ENCODE results near the gene METTL24. TPM values are rescaled to one million over a fixed set of nuclear protein-coding genes. Genes with fewer than 3 reads are reported as not detected.

The METTL24 gene
- total and polyA plus RNA-seq, 10 of the 15 experiments (the other 5 are each of a cell fraction or from before 2014, with no cell fraction given), result 0.20 TPM; not detected in 9

DNA sequence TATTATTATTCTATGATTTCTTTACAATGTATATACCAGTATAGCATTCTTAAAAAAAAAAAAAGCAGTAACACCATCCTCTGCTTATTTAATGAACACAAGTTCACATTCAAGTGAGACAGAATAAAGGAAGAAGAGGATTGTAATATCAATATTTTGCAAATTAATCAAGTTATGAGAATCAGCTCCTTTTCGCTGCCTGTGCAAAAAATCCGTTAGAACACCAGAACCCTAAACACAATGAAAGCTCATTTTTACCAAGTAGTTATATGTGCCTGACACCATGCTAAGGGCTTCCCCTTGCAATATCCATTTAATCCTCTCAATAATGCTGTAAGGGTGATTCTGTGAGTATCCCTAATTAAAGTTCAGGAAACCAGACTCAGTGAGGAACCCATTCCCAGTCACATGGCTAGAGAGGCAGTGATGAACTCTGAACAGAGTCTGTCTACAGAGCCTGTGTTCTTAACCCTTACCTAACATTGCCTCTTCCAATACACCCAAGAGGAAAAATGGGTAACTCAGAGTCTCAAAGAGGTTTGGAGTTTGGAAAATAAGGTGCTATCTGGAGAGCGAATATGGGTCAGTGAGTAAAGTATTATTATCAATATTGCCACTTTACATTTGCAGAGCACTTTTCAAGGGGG lies 111.1 kb downstream of the METTL24 start:
- no peaks in the 10 kb centered on the region for H3K36me3 ChIP-seq (ENCODE audit: control insufficient read depth in 2 of 2, insufficient read depth in 2 of 2, low read length in 1 of 2)
- H2AFZ ChIP-seq (ENCODE audit: control insufficient read depth, low read depth, low read length), result no peak overlapping the region
- DNase-seq (ENCODE audit: low read depth, low spot score), result no peak
- no peak for ATAC-seq
- no peak for FAIRE-seq
- no peak overlapping the region for H3K9ac ChIP-seq (ENCODE audit: control insufficient read depth, insufficient read depth, low read length)
- intact Hi-C loops (cut with micrococcal nuclease; ENCODE audit: unreplicated experiment) (no loop called here), in situ Hi-C loops (cut with MboI) (no loop called here)
- H4K20me1 ChIP-seq (ENCODE audit: control insufficient read depth, insufficient read depth), result no peaks in the 10 kb centered on the region
- H3K27me3 ChIP-seq (replicated peaks in 1 of 2; ENCODE audit: control insufficient read depth in 2 of 2, insufficient read depth in 2 of 2, low read length in 1 of 2), result no peaks in the 10 kb centered on the region
- WGBS (ENCODE audit: insufficient coverage, insufficient replicate concordance, low lambda C conversion rate, missing lambda C conversion rate), result 96% methylated on average over 3 of the region's 3 CpGs
- SMC1A ChIA-PET (ENCODE audit: uncharacterized antibody, unreplicated experiment), result no interaction called here
- no peaks in the 10 kb centered on the region for H3K4me1 ChIP-seq (ENCODE audit: control insufficient read depth, insufficient read depth, low read length)
- no peak overlapping the region for H3K27ac ChIP-seq (ENCODE audit: control insufficient read depth, insufficient read depth)
- H3K79me2 ChIP-seq (ENCODE audit: control insufficient read depth, insufficient read depth, low read length), result no peaks in the 10 kb centered on the region
- CTCF ChIA-PET, result no interaction called here
- no peak overlapping the region for H3K4me2 ChIP-seq (ENCODE audit: control insufficient read depth, insufficient read depth)
- no peak overlapping the region for H3K4me3 ChIP-seq
- POLR2A ChIA-PET, result interaction anchor here (0.6 kb wide), 1 partner anchor 49 kb away, joined by 3 read pairs; no protein-coding TSS in a partner anchor
- H3K9me3 ChIP-seq (replicated peaks; ENCODE audit: control insufficient read depth, insufficient read depth, low read length), result no peaks in the 10 kb centered on the region
- BruUV-seq (replicated peaks), result no TSS peak
- RAD21 ChIA-PET (ENCODE audit: unreplicated experiment), result no interaction called here
- TF ChIP-seq POLR2A (IDR thresholded peaks at IDR 0.05; ENCODE audit: low read depth, low read length) (no peak), BMI1 (IDR thresholded peaks at IDR 0.05; ENCODE audit: borderline replicate concordance) (no peak), ZSCAN29 (IDR thresholded peaks at IDR 0.05) (no peak), PAX5 (IDR thresholded peaks at IDR 0.05; ENCODE audit: borderline replicate concordance, low read depth, low read length) (no peak), RFX5 (IDR thresholded peaks at IDR 0.05; ENCODE audit: low read depth, low read length) (no peak), SMC3 (IDR thresholded peaks at IDR 0.05; ENCODE audit: borderline replicate concordance, low read length) (no peak), FOS (IDR thresholded peaks at IDR 0.05; ENCODE audit: borderline replicate concordance, extremely low read depth, insufficient read length) (no peak), KLF5 (IDR thresholded peaks at IDR 0.05; ENCODE audit: partially characterized antibody) (no peak)
- TF ChIP-seq, protein P1, sequence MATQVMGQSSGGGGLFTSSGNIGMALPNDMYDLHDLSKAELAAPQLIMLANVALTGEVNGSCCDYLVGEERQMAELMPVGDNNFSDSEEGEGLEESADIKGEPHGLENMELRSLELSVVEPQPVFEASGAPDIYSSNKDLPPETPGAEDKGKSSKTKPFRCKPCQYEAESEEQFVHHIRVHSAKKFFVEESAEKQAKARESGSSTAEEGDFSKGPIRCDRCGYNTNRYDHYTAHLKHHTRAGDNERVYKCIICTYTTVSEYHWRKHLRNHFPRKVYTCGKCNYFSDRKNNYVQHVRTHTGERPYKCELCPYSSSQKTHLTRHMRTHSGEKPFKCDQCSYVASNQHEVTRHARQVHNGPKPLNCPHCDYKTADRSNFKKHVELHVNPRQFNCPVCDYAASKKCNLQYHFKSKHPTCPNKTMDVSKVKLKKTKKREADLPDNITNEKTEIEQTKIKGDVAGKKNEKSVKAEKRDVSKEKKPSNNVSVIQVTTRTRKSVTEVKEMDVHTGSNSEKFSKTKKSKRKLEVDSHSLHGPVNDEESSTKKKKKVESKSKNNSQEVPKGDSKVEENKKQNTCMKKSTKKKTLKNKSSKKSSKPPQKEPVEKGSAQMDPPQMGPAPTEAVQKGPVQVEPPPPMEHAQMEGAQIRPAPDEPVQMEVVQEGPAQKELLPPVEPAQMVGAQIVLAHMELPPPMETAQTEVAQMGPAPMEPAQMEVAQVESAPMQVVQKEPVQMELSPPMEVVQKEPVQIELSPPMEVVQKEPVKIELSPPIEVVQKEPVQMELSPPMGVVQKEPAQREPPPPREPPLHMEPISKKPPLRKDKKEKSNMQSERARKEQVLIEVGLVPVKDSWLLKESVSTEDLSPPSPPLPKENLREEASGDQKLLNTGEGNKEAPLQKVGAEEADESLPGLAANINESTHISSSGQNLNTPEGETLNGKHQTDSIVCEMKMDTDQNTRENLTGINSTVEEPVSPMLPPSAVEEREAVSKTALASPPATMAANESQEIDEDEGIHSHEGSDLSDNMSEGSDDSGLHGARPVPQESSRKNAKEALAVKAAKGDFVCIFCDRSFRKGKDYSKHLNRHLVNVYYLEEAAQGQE (IDR thresholded peaks at IDR 0.05; ENCODE audit: low read depth, low read length), result no peak
- TF ChIP-seq, protein P2, sequence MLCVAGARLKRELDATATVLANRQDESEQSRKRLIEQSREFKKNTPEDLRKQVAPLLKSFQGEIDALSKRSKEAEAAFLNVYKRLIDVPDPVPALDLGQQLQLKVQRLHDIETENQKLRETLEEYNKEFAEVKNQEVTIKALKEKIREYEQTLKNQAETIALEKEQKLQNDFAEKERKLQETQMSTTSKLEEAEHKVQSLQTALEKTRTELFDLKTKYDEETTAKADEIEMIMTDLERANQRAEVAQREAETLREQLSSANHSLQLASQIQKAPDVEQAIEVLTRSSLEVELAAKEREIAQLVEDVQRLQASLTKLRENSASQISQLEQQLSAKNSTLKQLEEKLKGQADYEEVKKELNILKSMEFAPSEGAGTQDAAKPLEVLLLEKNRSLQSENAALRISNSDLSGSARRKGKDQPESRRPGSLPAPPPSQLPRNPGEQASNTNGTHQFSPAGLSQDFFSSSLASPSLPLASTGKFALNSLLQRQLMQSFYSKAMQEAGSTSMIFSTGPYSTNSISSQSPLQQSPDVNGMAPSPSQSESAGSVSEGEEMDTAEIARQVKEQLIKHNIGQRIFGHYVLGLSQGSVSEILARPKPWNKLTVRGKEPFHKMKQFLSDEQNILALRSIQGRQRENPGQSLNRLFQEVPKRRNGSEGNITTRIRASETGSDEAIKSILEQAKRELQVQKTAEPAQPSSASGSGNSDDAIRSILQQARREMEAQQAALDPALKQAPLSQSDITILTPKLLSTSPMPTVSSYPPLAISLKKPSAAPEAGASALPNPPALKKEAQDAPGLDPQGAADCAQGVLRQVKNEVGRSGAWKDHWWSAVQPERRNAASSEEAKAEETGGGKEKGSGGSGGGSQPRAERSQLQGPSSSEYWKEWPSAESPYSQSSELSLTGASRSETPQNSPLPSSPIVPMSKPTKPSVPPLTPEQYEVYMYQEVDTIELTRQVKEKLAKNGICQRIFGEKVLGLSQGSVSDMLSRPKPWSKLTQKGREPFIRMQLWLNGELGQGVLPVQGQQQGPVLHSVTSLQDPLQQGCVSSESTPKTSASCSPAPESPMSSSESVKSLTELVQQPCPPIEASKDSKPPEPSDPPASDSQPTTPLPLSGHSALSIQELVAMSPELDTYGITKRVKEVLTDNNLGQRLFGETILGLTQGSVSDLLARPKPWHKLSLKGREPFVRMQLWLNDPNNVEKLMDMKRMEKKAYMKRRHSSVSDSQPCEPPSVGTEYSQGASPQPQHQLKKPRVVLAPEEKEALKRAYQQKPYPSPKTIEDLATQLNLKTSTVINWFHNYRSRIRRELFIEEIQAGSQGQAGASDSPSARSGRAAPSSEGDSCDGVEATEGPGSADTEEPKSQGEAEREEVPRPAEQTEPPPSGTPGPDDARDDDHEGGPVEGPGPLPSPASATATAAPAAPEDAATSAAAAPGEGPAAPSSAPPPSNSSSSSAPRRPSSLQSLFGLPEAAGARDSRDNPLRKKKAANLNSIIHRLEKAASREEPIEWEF (IDR thresholded peaks at IDR 0.05; ENCODE audit: insufficient replicate concordance, low read depth, low read length), result no peak
- TF ChIP-seq, protein P3, sequence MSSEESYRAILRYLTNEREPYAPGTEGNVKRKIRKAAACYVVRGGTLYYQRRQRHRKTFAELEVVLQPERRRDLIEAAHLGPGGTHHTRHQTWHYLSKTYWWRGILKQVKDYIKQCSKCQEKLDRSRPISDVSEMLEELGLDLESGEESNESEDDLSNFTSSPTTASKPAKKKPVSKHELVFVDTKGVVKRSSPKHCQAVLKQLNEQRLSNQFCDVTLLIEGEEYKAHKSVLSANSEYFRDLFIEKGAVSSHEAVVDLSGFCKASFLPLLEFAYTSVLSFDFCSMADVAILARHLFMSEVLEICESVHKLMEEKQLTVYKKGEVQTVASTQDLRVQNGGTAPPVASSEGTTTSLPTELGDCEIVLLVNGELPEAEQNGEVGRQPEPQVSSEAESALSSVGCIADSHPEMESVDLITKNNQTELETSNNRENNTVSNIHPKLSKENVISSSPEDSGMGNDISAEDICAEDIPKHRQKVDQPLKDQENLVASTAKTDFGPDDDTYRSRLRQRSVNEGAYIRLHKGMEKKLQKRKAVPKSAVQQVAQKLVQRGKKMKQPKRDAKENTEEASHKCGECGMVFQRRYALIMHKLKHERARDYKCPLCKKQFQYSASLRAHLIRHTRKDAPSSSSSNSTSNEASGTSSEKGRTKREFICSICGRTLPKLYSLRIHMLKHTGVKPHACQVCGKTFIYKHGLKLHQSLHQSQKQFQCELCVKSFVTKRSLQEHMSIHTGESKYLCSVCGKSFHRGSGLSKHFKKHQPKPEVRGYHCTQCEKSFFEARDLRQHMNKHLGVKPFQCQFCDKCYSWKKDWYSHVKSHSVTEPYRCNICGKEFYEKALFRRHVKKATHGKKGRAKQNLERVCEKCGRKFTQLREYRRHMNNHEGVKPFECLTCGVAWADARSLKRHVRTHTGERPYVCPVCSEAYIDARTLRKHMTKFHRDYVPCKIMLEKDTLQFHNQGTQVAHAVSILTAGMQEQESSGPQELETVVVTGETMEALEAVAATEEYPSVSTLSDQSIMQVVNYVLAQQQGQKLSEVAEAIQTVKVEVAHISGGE (CRISPR knock-in tag; IDR thresholded peaks at IDR 0.05), result no peak

Measured in GM12878 (cell line).